HG02642 (cell line): ENCODE results near the gene DENND1A.
A peak's percentile ranks its signal among the peaks of the same experiment; 100 is the strongest.

ENCODE experiments used
- ATAC-seq: cut with Tn5 transposase; IDR thresholded peaks from one replicate; pipeline ENCODE4 v1.9.1; 2021; ENCODE audit warnings: mild to moderate bottlenecking; ENCODE audit not compliant: unreplicated experiment, poor library complexity

DENND1A gene

GRCh38 chr9:123356851-123357742, 572.8 kb downstream of the DENND1A start:
- no peak for ATAC-seq

DNA sequence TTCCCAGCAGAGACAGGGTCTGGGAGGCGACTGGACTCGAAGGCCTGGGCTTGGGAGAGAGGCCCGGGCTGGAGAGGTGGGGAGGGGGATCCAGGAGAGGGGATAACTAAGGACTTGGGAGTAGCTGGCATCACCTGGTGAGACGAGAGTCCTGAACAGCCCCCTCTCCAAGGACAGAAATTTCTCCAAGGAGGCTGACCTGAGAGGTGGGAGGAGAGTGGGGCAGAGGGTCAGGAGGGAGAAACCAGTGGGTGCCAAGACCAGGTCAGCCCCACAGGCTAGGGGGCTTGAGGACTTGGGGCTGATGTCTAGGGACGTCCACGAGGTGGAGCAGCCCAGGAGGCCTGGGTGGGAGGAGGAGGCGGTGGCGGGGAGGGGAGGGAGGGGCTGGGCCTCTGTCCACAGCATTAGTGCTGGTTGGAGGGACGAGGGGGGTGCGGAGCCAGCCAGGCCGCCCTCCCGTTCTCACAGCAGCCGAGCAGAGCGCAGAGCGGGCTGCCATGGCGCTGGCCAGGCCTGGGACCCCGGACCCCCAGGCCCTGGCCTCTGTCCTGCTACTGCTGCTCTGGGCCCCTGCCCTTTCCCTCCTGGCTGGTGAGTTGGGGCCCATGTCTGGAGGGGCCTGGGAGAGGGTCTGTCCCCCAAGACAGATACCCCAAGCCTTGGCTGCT, 574.0 kb downstream of the DENND1A start, which contains the start of gene CRB2:
CRB2 (plus strand) TSS at position 437 of the 671 bp plus-strand sequence; CDS start at position 501, 64 bp downstream.
- no peak for ATAC-seq

DNA sequence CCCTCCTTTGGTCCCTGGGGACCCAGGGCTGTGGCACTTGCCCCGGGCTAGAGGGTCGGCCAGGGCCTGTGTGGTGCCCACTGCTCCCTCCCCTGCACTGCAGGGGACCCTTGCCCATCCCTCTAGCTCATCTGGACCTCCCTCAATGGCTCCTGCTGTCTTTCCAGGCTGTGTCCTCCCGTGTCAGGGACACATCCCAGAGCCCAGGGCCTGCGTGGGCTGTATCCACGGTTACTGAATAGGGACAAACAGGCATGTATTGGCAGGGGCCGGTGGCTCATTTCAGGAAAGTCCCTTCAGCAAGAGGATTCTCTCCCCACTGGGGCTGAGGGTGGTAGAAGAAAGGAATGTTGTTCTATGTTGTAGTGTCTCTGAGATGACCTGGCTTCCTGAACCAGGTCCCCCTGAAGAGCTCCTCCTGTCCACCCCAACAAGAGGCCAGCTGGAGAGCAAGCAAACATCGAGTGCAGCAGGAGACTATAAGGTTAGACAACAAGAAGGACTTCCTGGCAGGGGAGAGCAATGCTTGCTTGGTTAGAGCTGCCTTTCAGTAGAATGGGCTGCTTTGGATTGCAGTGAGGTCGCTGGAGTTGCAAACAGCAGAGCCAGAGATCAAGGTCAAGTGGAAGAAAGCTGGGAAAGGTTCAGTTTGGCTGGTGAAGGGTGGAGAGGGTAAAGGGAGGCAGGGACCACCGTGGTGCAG, 575.0 kb downstream of the DENND1A start:
- ATAC-seq = no peak

DNA sequence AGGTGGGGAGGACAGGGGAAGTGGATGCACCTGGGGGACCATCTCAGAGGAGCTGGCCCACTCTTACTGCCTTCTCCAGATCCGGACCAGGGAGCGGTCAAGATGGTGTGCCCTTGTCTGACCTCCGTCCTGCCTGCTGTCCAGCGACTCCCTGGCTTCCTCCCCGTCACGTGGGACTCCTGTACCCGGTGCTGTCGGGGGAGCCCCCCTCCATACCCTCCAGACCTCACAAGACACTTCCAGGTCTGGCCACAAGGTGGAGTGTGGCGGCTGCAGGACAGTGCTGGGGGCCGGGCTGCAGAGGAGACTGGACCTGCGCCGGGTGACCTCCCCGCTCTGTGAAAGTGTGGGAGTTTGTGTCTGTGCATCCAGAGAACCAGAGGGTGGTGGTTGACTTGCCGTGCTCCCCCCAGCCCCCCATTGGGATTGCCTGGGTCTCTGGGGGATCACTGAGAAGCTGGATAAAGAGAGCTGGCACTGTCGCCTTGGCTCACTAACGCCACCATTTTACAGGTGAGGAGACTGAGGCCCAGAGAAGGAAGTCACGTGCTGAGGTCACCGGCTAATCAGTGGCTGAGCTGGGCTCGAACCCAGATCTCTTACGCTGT, 575.8 kb downstream of the DENND1A start:
- ATAC-seq = peak; percentile 69

DNA sequence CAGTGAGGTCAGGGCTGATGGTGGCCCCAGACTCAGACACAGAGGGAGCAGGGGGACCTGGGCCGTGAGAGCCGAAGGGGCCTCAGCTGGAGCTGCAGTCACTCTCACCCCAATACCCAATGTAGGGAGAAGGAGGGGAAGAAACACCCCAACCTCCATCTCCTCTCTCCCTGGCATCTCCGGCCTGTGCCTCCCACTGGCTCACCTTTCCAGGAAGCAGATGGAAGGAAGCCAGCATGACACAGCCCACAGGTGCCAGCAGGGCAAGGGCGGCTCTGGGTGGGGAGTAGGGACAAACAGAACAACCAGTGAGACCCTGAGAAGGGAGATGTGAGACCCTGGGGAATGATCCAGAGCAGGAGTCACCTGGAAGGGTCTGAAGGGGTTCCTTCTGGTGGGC, 576.9 kb downstream of the DENND1A start:
- no peak for ATAC-seq

DNA sequence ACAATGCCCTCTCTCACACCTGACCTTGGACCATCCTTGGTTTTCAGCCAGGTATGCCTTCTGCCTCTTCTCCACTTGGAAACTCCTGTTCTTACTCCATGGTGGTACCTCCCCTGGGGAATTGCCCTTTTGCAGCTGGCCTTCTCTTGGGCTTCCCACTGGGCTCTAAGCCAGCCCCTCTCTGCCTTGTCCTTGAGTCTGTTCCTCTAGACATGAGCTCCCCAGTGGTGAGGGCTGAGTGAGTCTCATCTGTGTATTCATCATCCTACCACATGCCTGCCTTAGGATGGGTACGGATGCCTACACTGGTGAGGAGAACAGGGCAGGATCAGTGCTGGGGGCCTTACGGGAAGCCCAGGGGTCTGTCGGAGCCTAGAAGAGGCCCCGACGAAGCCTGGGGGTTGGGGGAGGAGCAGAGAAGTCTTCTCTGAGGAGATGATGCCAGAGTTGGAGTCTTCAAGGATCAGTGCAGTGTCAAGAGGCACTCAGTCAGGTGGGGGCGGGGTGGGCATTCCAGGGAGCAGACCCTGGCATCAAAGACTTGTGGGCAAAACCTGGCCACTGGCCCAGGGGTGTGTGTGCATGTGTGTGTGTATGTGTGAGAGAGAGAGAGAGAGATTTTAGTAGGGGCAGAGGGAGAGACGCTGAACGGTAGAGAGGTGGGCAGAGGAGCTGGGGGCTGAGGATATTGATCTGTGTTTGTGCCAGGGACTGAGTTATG, 579.2 kb downstream of the DENND1A start:
- no peak for ATAC-seq

DNA sequence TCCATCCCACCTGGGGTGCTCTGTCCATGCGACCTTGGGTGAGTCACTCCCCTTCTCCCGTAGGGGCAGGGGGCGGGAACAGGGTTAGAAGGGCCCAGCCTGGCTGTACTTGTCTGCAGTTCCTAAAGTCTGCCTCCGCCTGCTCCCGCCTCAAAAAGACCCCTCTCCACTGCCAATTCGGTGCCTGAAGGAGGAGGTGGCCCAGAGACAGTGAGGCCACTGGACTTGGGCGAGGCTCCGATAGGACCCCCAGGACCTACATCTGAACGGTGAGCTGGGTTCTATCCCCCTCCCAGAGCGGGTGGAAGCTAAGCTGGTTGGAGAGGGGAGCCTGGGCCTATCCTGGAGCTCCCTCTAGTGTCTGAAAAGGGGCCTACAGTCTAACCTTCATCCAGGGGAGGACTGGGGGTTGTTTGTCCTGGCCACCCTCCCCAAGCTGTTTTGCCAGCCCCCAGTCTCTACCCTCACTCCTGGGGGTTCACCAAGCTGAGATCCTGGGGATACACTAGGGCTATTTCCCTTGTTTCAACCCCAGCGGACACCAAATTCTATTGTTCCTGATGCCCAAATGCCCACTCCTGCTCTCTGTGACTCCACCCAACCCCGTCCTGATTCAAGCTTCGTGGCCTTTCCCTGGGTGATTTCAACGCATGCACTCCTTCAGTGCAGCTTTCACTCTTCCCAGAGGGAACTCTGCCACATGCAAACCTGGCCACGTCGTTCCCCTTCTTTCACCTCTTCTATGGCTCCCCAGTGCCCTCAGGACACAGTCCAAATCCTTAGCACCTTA, 580.0 kb downstream of the DENND1A start:
- ATAC-seq = peak; percentile 52

GRCh38 chr9:123349033-123349432, 580.9 kb downstream of the DENND1A start:
- ATAC-seq = no peak

GRCh38 chr9:123348317-123348992, 581.5 kb downstream of the DENND1A start:
- no peak for ATAC-seq

- no peak for ATAC-seq
These were observed 582.5 kb downstream of the DENND1A start for GRCh38 chr9:123347289-123348060.

DNA sequence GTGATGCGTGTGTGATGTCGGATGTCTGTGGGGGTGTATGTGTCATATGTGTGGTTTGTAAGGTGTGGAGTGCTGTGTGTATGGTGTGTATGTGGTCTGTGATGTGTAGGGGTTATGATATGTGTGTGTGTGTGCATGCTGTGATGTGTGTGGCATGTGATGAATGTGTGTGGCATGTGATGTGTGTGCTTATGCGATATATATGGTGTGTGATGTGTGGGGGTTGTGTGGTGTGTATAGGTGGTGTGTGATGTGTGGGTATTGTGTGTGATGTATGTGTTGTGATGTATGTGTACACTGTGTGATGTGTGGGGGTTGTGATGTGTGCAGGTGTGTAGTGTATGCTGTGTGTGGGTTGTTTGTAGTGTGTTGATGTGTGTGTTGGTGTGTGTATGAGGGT, 583.1 kb downstream of the DENND1A start:
- no peak for ATAC-seq

DNA sequence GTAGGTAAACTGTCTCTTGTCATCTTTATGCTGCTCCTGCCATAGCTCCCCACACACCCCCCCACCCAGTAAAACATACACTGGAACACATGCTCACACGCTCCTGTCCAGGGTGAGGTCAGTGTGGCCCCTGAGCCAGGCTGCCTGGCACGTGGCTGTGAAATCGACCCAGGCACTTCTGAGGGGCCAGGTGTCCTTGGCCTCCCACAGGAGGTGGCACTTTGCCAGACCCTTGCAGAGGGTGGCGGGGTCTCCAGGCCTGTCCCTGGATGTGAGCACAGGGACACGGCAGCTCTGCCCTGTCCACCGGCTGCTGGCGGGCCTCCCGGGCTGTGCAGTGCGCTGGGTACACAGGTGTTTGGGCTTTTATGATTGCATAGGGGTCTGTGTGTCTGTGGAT, 583.9 kb downstream of the DENND1A start:
- no peak for ATAC-seq

- no peak for ATAC-seq
These were observed 584.4 kb downstream of the DENND1A start for GRCh38 chr9:123345567-123345955.

- no peak for ATAC-seq
These were observed 585.6 kb downstream of the DENND1A start for GRCh38 chr9:123344192-123344949.

DNA sequence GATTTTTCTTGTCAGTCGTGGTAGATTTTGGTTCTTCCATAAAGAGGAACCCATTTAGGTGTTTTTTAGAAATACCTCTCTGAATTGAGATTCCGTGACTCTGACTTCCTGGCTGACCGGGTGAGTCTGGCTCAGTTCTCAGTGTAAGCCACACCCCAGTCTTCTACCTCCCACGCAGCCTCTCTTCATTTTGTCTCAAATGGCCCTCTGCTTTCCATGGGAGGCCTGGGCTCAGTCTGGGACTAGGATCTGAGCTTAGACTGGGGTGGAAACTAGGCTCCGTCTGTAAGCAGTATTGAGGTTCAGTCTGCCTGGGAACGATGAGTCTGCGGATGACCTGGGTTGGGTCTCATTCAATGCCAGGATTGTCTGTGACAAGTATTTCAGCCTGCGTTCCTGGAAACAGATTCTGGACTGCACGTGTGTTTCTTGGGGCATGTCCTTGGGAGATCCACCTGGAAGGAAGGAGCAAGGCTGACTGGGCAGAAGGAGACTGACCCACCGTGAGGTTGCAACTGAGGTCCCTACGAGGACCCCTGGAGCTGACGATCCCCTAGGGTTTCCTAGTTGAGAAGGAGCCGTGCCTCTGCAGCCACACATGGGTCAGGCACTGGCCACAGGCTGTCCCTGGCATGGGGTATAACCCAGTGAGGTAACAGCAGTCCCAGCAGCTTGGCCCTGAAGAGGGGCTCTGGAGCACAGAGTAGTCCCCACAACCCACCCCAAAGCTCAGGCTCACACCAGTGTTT, 586.3 kb downstream of the DENND1A start:
- ATAC-seq = no peak

DNA sequence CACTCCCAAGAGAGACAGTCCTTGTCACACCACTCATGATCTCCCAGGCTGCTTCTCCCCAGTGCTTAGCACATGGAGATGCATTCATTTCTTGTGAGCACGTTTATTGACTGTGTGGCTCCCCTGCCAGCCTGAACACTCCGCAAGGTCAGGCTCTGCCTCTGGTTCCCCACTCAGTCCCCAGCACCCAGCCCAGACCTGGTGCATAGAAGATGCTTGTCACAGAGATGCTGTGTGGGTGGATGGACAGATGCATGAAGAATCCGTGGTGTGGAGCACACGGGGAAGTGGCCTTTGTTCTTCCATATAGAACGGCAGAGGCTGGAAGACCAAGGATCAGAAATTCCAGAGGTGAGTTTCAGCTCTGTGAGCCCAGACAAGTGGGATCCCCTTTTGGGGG, 587.7 kb downstream of the DENND1A start:
- ATAC-seq = no peak
